IPS DF 4.7 (cell line): ENCODE measurements around the gene SLFN5.
"Not testable (repeated sequence)": the region's sequence is repeated elsewhere in the genome, so short reads cannot be mapped to it uniquely, and the experiment has no call there.

Source experiments
- DNase-seq: peaks from one replicate; pipeline ENCODE4 v3.0.0-alpha.2; 2013; ENCODE audit warnings: low spot score; ENCODE audit errors: extremely low read depth

Gene SLFN5

DNA sequence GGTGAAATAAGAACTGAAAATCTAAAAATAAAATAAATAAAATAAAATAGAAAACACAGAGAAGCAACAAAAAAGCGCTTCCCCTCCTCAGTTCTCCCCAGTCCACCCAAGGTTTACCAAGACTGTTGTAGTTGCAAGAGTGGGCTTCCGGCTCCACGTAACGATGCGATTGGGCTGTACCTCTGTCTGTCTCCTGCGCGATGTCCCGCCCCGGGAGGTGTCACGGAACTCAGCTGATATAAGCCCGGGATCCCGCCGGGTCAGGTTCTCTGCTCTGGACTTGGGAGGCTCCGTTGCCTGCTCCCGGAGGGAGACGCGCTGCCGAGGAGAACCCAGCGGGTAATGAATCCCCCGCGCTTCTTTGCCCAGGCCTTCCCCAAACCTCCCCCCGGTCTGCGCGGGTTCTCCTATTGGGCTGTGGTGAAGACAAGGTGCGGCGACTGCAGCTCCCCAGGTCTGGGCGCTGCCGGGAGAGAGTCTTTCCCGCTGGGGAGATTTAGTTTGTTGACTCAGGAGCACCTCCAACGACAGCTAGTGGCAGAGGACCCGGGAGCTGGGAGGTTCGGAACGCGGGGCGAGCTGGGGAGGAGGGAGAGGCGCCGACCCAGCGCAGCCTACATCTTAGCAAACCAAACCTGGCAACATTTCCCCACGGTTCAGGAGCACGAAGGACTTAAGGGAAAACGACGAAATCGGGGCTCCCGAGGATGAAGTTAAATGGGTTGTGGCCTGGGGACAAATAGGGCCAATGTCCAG, at the start of gene SLFN5:
SLFN5 (plus strand) TSS at position 268 of the 756 bp plus-strand sequence. CDS start 15,619 bp downstream, outside the sequence.
- peak; percentile 51 for DNase-seq

DNA sequence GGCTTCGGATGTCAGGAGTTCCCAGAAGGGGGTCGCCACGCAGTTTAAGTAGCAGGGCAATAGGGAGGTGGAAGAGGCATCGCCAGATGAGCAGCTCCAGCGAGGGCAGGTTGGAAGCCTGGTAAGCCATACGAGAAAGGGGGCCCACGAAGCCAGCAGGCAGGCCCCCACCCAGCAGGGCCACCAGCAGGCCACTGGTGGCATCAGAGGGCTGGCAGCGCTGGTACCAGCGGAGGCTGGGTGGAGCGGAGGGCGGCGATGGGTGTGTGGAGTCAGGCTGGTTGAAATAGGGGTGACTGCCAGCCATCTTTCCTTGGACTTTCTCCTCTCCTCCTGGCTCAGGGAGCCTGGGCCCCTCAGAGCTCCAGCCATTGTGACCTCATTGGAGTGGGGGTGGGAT, 48.9 kb upstream of the SLFN5 start, which contains the start of gene SLC35G3:
SLC35G3 (minus strand) TSS at position 393 of the 400 bp plus-strand sequence; CDS start at position 307, 86 bp downstream.
- not testable (repeated sequence) for DNase-seq

DNA sequence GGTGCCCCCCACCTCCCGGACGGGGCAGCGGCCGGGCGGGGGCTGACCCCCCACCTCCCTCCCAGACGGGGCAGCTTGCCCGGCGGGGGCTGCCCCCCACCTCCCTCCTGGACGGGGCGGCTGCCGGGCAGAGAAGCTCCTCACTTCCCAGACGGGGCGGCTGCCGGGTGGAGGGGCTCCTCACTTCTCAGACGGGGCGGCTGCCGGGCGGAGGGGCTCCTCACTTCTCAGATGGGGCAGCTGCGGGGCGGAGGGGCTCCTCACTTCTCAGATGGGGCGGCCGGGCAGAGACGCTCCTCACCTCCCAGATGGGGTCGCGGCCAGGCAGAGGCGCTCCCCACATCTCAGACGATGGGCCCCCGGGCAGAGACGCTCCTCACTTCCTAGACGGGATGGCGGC, 47.8 kb upstream of the SLFN5 start:
- not testable (repeated sequence) for DNase-seq

DNA sequence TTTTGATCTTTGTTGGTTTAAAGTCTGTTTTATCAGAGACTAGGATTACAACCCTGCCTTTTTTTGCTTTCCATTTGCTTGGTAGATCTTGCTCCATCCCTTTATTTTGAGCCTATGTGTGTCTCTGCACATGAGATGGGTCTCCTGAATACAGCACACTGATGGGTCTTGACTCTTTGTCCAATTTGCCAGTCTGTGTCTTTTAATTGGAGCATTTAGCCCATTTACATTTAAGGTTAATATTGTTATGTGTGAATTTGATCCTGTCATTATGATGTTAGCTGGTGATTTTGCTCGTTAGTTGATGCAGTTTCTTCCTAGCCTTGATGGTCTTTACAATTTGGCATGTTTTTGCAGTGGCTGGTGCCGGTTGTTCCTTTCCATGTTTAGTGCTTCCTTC, 40.3 kb upstream of the SLFN5 start:
- DNase-seq, result not testable (repeated sequence)

DNA sequence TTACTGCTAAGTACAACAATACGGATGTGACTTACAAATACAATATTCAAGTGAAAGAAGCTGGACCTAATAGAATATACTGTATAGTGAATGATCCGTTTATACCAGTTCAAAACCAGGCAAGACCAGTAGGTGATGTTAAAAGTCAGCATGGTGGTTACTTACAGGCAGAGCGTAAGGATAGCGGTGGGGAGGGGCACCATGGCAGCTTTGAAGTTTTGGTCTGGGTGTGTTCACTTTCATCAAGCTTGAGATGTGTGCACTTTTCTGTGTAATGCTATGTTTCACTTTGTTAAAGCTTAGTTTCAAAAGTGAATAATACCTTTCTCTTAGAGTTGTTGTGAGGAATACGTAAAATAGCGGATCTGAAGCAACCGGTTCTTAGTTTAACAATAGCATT, 32.1 kb upstream of the SLFN5 start:
- no peak for DNase-seq

DNA sequence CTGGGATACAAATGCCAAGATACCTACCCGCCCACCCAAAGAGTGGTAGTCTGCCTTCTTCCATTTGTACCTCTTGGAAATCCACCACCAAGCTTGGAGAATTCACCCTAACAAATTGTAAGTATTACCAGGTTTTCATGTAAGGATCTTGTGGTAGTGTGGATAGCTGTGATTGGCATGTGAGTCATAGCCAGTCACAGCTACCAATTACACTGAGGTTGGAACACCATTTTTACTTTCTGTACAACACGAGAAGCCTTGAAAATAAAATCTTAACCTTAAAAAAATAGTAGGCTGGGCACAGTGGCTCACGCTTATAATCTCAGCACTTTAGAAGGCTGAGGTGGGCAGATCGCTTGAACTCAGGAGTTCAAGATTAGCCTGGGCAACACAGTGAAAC, 30.2 kb upstream of the SLFN5 start:
- no peak for DNase-seq

DNA sequence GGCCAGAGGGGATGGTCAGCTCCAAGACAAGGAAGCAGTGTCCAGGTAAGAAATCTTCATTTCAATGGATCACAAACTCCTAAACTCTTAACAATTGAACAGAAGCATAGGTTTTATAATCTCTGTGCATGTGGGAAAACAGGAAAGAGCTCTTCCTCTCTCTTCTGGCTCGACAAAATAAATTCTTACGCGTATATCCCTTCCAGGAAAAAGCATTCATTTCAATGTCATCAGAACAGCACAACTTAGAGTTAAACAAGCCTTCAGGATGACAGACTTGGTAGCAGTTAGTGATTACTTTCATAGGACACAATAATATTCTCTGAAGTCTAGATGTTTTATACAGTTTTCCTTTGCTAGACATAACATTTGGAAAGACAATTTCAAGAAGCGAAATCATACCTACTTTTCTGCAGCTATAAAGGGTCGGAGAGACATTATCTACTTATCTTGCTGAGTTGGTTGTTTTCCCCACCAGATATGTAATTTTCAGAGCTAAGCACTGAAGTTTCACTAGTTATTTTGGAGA, 29.4 kb upstream of the SLFN5 start:
- DNase-seq, result no peak

DNA sequence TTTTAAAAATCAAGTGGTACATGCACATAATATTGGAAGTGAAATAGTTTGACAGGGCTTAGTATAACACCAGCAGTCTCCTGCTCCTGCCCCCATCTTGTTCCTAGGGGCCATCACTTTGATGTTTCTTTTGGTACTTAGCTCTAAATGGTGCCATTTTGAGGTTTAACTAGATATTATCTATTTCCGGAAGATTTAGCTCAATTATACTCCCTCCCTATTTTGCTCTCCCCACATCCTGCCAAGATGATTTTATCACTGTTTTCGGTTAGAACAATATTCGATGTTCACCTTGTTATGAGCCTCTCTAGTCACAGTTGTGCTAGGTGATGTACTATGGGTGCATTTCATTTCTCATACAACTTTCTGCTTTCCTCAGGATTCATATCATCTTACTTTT, 28.7 kb upstream of the SLFN5 start:
- DNase-seq, result no peak

DNA sequence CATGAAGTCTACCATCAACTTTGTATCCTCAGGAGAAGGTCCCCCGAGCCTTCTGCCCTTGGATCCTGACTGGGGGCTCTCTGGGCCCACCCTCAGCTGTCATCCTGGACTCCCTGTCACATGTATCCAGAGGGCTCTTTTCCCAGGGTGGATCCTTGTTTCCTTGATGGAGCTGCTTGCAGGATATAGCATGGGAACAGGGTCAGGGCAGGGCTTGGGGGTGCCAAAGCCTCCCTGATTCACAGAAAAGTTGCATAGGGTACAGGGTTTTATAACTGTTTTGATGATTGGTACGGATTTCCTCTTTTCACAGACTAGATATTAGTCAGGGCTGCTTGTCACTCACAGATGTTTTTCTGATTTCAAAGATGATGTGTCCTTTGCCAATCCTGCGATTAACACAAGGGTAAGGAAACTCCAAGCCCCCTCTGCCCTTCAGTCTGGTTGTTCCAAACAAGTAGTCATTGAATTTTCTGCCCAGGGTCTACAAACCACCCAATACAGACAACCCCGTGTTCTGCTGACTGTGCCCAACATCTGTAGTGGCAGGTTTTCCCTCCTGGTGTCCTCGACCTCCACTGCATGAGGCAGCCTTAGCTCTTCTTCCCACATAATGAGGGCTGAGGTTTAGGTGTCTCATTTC, 28.1 kb upstream of the SLFN5 start:
- no peak for DNase-seq

DNA sequence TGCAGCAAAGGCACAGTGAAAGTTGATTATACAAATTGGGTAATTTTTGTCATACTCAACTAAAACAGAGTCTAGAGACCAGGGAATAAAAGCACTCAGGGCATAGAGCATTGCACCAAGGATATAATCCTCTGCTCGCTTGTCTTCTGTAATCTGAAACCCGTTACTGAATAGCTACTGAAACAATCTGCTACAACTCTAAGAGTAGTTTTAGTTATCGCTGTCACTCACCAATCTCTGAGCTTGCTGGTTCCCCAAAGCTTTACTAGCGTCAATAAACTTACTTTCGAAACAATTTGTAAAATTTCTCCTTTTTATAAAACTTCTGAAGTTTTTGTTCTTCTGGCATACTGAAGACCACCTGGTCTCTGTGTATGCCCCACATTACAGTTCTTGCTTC, 25.8 kb upstream of the SLFN5 start:
- no peak for DNase-seq

DNA sequence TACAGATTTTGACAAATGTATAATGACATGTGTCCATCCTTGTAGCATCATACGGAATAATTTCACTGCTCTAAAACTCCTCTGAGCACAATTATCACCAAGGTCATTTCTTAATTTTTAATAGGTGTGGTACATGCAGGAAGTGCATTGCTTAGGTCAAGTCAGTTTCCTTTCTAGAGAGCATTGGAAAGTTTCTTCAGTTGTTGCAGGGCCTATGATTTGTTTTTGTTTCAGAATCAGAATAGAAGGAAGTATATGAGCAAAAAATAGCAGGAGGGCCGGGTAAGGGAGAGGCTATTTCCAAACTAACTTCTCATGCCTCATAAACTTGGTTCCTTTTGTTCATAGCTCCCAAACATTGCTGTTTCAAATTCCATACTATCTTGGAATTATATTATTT, 24.0 kb upstream of the SLFN5 start:
- DNase-seq, result no peak

DNA sequence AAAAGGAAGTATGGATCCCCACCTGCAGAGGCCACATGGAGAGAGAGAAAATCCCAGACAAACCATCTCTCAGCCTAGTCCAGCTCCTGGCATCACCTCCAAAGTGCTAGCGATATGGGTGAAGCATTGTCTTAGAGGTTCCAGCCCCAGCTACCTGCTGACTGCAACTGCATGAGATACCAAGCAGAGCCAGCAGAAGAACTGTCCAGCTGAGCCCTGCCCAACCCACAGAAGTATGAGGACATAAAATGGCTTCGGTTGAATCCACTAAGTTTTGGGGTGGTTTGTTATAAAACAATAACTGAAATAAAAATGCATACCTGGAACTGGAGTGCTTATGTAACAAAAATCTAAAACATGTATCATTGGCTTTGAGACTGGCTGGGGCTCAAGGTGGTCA, 20.4 kb upstream of the SLFN5 start:
- DNase-seq, result no peak

DNA sequence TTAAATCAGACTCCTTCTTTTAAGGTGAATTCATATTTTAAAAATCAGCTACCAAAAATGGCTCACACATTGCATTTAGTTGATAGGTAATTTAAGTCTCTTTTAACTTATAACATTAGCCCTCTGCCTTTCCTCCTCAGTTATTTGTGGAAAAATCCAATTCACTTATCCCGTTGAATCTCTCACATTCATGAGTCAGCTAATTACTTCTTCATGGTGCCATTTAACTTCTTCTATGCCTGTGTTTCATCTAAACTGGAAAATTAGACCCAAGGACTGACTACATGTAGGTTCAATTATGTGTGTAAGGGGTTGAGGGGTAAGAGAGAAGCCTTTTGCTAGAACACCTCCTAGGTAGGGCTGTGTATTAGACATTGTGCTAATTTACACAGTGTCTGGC, 18.4 kb upstream of the SLFN5 start:
- DNase-seq, result no peak

DNA sequence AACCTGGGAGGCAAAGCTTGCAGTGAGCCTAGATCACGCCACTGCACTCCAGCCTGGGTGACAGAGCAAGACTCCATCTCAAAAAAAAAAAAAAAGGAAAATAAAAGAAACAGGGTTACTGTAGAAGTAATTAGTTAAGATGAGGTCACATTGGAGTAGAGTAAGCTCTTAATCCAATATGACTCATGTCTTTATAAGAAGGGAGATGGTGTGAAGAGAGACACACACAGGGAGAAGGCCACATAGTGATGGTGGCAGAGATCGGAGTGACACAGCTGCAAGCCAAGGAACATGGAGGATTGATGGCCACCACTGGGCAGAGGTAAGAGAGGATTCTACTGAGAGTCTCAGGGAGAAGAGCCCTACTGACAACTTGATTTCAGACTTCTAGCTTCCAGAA, 15.3 kb upstream of the SLFN5 start:
- no peak for DNase-seq

DNA sequence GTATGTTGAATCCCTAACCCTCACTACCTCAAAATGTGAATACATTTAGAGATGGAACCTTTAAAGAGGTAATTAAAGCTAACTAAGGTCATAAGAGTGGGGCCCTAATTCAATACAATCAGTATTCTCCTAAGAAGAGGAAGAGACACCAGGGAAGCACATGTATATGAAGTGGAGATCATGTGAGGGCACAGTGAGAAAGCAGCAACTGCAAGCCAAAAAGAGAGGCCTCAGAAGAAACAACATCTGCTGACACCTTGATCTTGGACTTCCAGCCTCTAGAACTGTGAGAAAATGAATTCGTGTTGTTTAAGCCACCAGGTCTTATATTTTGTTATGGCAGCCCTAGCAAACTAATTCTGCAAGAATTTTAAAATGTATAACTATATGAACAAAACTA, 13.2 kb upstream of the SLFN5 start:
- no peak for DNase-seq

DNA sequence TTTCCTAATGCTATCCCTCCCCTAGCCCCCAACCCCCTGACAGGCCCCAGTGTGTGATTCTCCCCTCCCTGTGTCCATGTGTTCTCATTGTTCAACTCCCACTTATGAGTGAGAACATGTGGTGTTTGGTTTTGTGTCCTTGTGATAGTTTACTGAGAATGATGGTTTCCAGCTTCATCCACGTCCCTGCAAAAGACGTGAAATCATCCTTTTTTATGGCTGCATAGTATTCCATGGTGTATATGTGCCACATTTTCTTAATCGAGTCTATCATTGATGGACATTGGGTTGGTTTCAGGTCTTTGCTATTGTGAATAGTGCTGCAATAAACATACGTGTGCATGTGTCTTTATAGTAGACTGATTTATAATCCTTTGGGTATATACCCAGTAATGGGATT, 8.6 kb upstream of the SLFN5 start:
- not testable (repeated sequence) for DNase-seq

DNA sequence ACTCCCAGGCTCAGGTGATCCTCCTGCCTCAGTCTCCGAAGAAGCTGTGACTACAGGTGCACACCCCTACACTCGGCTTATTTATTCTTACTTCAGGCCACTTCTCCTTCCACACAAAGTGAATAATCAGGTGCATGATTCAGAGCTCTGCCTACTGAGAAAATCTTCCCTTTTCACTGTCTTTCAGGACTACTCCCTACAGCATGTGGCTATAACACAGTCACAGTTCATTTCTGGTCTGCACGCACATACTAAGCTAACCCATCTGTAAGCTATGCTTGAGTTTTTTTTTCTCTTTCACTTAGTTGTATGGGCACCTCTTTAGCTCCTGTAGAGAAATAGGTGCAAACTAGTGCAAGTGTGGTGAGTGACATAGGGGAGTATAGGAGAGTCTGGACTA, 7.6 kb upstream of the SLFN5 start:
- DNase-seq, result no peak

DNA sequence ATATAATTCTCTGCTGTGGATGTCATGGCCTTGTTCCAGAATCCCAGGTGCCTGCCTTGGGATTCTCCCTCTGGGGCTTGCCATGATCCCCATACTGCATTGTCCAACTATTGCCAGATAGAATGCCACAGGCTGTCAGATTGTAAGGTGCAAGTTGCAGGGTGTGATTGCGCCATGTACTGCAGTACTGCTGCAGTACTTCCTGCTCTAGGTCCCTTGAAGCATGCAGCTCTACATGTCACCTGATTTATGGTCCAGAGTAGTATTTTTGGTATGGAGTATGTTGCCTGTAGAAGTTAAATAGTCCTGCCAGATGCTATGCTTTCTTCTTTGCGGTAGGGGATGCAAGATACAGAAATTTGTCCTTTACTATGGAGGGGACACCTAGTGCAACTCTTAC, 7.0 kb upstream of the SLFN5 start:
- DNase-seq, result no peak

DNA sequence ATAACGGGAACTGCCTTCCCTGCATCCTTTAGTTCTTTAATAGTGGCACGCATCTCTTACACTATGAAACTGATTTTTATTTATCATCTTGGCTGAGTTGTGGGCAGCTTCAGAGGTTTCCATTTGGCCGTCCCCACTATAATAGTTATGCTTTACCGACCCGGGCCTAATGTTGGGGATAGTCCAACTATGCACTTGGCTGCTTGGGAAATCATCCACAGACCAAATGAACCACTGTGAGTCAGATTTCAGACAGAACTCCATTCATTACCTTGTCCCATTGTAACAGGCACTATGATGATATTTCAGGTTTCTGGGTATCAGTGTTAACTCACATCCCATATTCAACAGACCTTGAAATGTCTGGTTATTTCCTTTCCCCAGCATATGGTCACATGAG, 6.1 kb upstream of the SLFN5 start:
- no peak for DNase-seq

DNA sequence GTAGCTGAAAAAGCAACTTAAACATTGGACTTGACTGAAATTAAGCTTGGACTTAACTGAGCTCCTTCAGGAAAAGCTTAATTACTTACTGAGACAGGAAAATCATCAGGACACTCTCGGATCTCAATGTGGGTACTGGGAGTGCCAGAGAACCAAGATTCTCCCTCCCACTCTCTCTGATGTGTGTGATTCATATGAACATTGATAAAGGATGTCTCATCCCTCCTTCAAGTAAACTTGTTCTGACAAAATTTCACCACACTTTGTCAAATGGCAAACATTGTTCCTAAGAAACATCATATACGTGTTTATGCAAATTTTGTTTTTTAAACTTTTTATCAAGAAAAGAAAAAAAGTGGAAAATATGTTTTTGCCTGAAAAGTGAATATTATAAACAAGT, 4.1 kb upstream of the SLFN5 start:
- DNase-seq, result no peak

DNA sequence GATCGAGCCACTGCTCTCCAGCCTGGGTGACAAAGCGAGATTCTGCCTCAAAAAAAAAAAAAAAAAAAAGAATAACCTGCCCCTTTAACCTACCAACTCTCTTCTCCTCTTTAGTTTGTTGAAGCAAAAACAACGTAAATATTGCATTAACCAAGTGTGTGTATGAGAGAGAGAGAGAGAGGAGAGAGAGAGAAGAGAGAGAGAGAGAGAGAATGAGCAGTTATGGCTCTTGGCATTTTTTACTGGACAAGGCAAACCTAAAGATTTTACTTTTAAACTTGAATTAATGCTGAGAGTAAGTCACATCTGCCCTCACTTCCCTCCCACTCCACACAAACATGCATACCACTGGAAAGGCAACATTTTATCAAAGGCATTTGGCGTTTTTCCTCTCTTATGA, 3.0 kb upstream of the SLFN5 start:
- no peak for DNase-seq

DNA sequence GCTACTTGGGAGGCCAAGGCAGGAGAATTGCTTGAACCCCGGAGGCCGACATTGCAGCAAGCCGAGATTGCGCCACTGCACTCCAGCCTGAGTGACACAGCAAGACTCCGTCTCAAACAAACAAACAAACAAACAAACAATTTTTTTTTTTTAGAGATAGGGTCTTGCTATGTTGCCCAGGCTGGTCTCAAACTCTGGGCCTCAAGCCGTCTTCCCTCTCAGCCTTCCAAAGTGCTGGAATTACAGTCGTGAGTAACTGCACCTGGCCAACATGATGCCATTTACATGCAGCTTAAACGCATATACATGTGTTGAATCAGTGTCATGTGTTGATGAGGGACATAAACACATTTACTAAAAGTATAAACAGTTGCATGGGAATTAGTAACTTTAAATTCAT, 2.0 kb upstream of the SLFN5 start:
- no peak for DNase-seq

DNA sequence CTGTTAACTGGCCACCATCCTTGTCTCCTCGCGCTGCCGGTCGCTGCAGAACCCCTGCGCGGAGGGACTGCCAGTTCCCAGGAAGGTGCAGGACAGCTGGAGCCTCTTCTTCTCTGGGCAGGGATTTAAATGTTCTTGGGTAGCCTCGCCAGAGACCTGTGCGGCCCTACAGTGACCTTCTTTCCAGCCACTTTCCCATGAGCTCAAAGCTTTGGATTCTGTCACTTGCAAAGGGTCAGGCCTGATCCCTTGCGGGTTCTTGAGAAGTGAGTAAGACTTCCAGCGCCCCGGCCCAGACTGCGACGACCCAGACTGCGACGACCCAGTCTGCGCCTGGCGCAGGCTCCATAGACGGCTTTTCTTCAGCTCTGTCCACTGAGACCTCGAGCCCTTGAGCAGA, 1.4 kb upstream of the SLFN5 start:
- no peak for DNase-seq
